ENCODE measurements around the gene SPAG9.

DNA sequence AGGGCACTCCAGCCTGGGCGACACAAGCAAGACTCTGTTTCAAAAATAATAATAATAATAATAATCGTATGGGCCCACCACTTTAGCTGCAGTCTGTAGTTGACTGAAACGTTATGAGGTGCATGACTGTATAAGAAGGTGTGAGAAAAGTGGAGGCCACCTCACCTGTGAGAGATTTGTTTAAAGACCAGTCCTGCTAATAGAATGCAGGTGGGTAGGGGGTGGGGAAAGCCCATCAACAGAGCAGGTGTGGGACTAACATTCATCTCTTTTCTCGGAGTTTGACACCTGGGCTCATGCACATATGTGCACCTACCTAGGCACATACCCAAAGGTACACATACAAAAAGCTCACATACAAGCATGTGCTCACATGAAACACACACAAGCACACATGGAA, 186.5 kb downstream of the SPAG9 start:
- TF ChIP-seq, protein P1, sequence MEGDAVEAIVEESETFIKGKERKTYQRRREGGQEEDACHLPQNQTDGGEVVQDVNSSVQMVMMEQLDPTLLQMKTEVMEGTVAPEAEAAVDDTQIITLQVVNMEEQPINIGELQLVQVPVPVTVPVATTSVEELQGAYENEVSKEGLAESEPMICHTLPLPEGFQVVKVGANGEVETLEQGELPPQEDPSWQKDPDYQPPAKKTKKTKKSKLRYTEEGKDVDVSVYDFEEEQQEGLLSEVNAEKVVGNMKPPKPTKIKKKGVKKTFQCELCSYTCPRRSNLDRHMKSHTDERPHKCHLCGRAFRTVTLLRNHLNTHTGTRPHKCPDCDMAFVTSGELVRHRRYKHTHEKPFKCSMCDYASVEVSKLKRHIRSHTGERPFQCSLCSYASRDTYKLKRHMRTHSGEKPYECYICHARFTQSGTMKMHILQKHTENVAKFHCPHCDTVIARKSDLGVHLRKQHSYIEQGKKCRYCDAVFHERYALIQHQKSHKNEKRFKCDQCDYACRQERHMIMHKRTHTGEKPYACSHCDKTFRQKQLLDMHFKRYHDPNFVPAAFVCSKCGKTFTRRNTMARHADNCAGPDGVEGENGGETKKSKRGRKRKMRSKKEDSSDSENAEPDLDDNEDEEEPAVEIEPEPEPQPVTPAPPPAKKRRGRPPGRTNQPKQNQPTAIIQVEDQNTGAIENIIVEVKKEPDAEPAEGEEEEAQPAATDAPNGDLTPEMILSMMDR (IDR thresholded peaks at IDR 0.05) = no peak
- TF ChIP-seq POLR2AphosphoS5 (IDR thresholded peaks at IDR 0.05) = no peak
